Testis (tissue), 2 donors: ENCODE data around the gene BCKDHA.

Experiments
- CTCF ChIP-seq, 3 experiments: fragments of 450-650 bp in 2 of 3; fragments of 200-600 bp in 1 of 3; sonication (generic) in 1 of 3; IDR thresholded peaks; one replicate each; pipeline ENCODE4 v1.5.1; 2016 to 2019; ENCODE audit warnings: antibody characterized with exemption in 3 of 3, mild to moderate bottlenecking in 2 of 3, moderate library complexity in 1 of 3
- POLR2A ChIP-seq: fragments of 450-650 bp; IDR thresholded peaks from one replicate; pipeline ENCODE4 v1.6.1; 2017; ENCODE audit warnings: antibody characterized with exemption, mild to moderate bottlenecking, moderate library complexity

DNA sequence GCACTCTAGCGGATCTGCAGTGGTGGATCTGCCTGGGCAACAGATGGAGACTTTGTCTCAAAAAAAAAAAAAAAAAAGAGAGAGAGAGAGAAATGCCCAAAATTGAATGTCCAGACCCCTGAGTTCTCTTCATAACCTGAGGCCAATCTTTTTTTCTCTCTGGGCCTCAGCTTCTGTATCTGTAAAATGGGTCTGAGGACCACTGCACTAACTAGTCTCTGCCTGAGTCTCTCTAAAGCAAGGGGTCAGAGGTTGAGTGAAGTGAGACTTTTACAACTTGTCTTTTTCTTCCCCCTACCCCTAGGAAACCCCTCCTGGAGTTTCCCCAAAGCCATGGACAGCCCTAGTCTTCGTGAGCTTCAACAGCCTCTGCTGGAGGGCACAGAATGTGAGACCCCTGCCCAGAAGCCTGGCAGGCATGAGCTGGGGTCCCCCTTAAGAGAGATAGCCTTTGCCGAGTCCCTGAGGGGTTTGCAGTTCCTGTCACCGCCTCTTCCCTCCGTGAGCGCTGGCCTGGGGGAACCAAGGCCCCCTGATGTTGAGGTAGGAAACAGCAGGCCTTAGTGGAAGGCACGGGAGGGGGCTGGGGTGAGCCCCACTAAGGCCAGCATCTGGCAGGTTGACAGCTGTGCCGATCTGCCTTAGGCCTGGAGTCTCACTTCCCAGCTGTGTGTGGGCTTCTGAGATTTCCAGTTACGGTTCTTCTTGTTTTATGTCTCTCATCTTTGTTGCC lies 19.5 kb upstream of the BCKDHA start:
- TF ChIP-seq POLR2A (no peak), CTCF (IDR thresholded peaks at IDR 0.05) (no peak)
